Measurements from ENCODE around the gene ANO1. TPM values are rescaled to one million over a fixed set of nuclear protein-coding genes. Genes with fewer than 3 reads are reported as not detected.

ANO1 gene
- total and polyA plus RNA-seq, 2 of the 8 experiments (the other 6 are each of a cell fraction or from before 2014, with no cell fraction given): 4.7 to 5.0 TPM

- peak; percentile 60 for TF ChIP-seq SUZ12 (IDR thresholded peaks at IDR 0.05; ENCODE audit: low read length)
Measured at GRCh38 chr11:70078781-70079616, 882 bp downstream of the ANO1 start (continued).
